Gastrocnemius medialis (tissue), 4 donors: Measurements from ENCODE around the gene SLX4IP.

Experiments used
- POLR2A ChIP-seq, 2 donors: fragments of 450-650 bp; IDR thresholded peaks; one replicate each; pipeline ENCODE4 v1.6.1; 2017; ENCODE audit warnings: antibody characterized with exemption in 2 of 2, mild to moderate bottlenecking in 2 of 2, moderate library complexity in 2 of 2
- TF ChIP-seq, protein P1 (sequence below), 5 experiments: fragments of 450-650 bp in 3 of 5; fragments of 200-600 bp in 2 of 5; sonication (generic) in 2 of 5; IDR thresholded peaks in 4 of 5; conservative IDR thresholded peaks in 1 of 5; 1 replicate in 4 of 5; 2 replicates in 1 of 5; pipeline ENCODE4 v1.5.1; 2016 to 2019; ENCODE audit warnings: antibody characterized with exemption in 5 of 5, mild to moderate bottlenecking in 3 of 5, moderate library complexity in 3 of 5

DNA sequence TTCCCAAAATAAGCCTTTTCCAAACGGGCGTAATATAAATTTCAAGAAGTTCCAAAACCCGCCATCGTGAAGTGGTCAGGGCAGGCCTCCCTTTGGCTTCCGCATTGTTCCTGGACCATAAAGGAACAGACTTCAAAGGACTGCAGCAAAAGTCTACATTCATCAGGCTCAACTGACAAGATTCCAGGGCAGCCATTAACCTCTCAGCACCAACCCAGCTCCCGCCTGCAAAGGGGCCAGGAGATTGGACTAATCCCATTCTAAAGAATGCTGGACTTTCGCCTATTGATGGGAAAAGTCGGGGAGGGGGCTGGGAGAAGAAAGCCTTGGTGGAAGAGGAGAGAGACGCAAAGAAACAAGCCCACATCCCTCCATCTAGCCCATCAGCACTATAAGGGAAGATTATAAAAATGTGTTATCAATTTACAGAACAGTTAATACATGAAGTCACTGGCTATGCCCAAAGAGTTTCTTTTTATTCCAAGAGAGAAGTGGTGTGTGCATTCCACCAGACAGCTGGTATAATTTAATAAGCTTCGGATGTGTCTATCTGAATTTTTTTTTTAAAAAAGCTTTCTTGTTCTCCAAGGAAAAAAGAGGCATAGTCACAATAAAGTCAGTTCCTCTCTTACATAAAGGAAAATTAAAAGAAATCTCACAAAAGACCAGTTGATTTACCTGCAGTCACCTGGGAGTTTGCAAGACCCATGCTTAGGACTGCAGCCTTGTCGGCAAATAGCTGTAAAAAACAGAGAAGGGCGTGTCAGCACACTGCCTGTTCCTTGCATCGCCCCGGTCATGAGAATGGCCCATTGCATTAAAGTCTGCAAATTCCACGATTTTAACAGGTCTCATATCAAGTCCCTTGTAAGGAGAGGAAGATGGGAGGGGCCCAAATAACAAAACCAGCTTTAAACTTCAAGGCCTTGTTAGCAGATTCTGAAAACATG is 220.9 kb downstream of the SLX4IP start:
- TF ChIP-seq, protein P1, sequence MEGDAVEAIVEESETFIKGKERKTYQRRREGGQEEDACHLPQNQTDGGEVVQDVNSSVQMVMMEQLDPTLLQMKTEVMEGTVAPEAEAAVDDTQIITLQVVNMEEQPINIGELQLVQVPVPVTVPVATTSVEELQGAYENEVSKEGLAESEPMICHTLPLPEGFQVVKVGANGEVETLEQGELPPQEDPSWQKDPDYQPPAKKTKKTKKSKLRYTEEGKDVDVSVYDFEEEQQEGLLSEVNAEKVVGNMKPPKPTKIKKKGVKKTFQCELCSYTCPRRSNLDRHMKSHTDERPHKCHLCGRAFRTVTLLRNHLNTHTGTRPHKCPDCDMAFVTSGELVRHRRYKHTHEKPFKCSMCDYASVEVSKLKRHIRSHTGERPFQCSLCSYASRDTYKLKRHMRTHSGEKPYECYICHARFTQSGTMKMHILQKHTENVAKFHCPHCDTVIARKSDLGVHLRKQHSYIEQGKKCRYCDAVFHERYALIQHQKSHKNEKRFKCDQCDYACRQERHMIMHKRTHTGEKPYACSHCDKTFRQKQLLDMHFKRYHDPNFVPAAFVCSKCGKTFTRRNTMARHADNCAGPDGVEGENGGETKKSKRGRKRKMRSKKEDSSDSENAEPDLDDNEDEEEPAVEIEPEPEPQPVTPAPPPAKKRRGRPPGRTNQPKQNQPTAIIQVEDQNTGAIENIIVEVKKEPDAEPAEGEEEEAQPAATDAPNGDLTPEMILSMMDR (IDR thresholded peaks at IDR 0.05 in 4 of 5, conservative IDR thresholded peaks at IDR 0.05 in 1 of 5) = no peak
- TF ChIP-seq POLR2A (IDR thresholded peaks at IDR 0.05) = no peak
